Natural killer cell (primary cell): ENCODE results near the gene PAK5. TPM values are rescaled to one million over a fixed set of nuclear protein-coding genes. Genes with fewer than 3 reads are reported as not detected.

Experiments used
- ATAC-seq, 3 donors: fragments of 150-1000 bp in 2 of 3; fragments of 200-7000 bp in 1 of 3; cut with Tn5 transposase; 1 replicate in 1 of 3; 2 replicates in 2 of 3; pipeline ENCODE4 v1.10.0; 2021; ENCODE audit warnings: mild to moderate bottlenecking in 2 of 3, moderate library complexity in 2 of 3
- DNase-seq, 2 donors: peaks; one replicate each; pipeline versions ENCODE4 v3.0.0 to v3.0.0-alpha.2; 2013 to 2021; ENCODE audit warnings: mixed read lengths in 1 of 2
- H3K27ac ChIP-seq: one replicate; pipeline ENCODE4 v1.5.1; 2013; ENCODE audit warnings: mild to moderate bottlenecking, low read length
- H3K27me3 ChIP-seq: one replicate; pipeline ENCODE4 v1.6.1; 2013; ENCODE audit warnings: low read length; ENCODE audit not compliant: control insufficient read depth, insufficient read depth
- H3K36me3 ChIP-seq: one replicate; pipeline ENCODE4 v1.6.1; 2013; ENCODE audit warnings: low read length; ENCODE audit not compliant: control insufficient read depth, insufficient read depth
- H3K4me1 ChIP-seq: one replicate; pipeline ENCODE4 v1.6.1; 2013; ENCODE audit warnings: low read length; ENCODE audit not compliant: control insufficient read depth, insufficient read depth
- H3K4me3 ChIP-seq: one replicate; pipeline ENCODE4 v1.5.1; 2013; ENCODE audit warnings: low read length
- H3K9me3 ChIP-seq: one replicate; pipeline ENCODE4 v1.6.1; 2013; ENCODE audit warnings: low read length; ENCODE audit not compliant: control insufficient read depth, insufficient read depth
- H3K27ac Mint-ChIP-seq, 2 donors: one replicate each; pipeline ENCODE4 v1.8.0; 2022; ENCODE audit warnings: mild to moderate bottlenecking in 2 of 2, mixed read lengths in 2 of 2, moderate library complexity in 1 of 2
- H3K27me3 Mint-ChIP-seq, 2 donors: one replicate each; pipeline ENCODE4 v1.8.0; 2022; ENCODE audit warnings: low read depth in 2 of 2, mixed read lengths in 2 of 2
- H3K36me3 Mint-ChIP-seq: one replicate; pipeline ENCODE4 v1.8.0; 2022; ENCODE audit warnings: mixed read lengths
- H3K4me1 Mint-ChIP-seq, 2 donors: one replicate each; pipeline ENCODE4 v1.8.0; 2022; ENCODE audit warnings: mixed read lengths in 2 of 2
- H3K4me3 Mint-ChIP-seq: one replicate; pipeline ENCODE4 v1.8.0; 2022; ENCODE audit warnings: mild to moderate bottlenecking, moderate library complexity, mixed read lengths
- H3K9me3 Mint-ChIP-seq, 2 donors: one replicate each; pipeline ENCODE4 v1.8.0; 2022; ENCODE audit warnings: mixed read lengths in 2 of 2
- WGBS: methylation state at CpG from one replicate; pipeline ENCODE4 v1.1.7; 2013; ENCODE audit warnings: missing lambda C conversion rate; ENCODE audit not compliant: insufficient coverage; 5-methylcytosine and 5-hydroxymethylcytosine counted together
- intact Hi-C: fragments of 100-400 bp; cut with micrococcal nuclease; formaldehyde crosslinking; loops from one replicate; pipeline ENCODE4 v1.14.2; 2022
- total RNA-seq, 4 donors: library from RNA; stranded (reverse); fragments of 120-200 nt in 1 of 4; gene quantifications; one replicate each; pipeline versions ENCODE4 v1.2.3 to v1.2.4, GENCODE V29; 2013 to 2022
- TF ChIP-seq, protein P1 (sequence below): fragments of 200-600 bp; IDR thresholded peaks from one replicate; pipeline ENCODE4 v1.8.0; 2022; ENCODE audit warnings: antibody characterized with exemption

PAK5 gene
- total RNA-seq, 3 donors from 2014 or later (not counting 1 experiment from before 2014, with no cell fraction given) = not detected

DNA sequence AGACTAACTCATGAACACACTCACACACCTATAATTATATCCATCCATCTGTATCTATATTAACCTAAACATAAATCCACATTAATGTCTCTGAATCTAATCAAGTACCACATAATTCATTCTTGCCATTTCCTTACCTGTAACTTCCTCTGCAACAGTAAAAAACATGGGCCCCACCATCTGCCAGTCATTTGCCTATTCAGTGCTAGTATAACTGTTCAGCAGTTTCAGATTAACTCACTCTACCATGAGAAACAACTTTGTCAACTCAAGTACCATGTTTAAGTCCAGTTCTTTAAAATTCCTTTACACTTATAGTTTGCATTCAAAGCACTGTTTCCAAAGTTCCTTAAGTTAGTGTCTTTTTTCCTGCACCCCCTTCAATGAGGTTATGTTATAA lies 255.7 kb downstream of the PAK5 start:
- H3K27me3 ChIP-seq = no peaks in the 10 kb centered on the region
- H3K27ac ChIP-seq = no peak overlapping the region
- TF ChIP-seq, protein P1, sequence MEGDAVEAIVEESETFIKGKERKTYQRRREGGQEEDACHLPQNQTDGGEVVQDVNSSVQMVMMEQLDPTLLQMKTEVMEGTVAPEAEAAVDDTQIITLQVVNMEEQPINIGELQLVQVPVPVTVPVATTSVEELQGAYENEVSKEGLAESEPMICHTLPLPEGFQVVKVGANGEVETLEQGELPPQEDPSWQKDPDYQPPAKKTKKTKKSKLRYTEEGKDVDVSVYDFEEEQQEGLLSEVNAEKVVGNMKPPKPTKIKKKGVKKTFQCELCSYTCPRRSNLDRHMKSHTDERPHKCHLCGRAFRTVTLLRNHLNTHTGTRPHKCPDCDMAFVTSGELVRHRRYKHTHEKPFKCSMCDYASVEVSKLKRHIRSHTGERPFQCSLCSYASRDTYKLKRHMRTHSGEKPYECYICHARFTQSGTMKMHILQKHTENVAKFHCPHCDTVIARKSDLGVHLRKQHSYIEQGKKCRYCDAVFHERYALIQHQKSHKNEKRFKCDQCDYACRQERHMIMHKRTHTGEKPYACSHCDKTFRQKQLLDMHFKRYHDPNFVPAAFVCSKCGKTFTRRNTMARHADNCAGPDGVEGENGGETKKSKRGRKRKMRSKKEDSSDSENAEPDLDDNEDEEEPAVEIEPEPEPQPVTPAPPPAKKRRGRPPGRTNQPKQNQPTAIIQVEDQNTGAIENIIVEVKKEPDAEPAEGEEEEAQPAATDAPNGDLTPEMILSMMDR = no peak
- no peaks in the 10 kb centered on the region for H3K36me3 ChIP-seq
- Mint-ChIP-seq H3K27me3 (peaks cover 4 to 10% of the 10 kb centered on the region in 2 donors), H3K36me3 (no peaks in the 10 kb centered on the region), H3K27ac (no peak overlapping the region), H3K4me3 (no peak overlapping the region), H3K4me1 (no peaks in the 10 kb centered on the region), H3K9me3 (no peaks in the 10 kb centered on the region)
- intact Hi-C loops = no loop called here
- no peaks in the 10 kb centered on the region for H3K9me3 ChIP-seq
- no peaks in the 10 kb centered on the region for H3K4me1 ChIP-seq
- DNase-seq (no peak), ATAC-seq (no peak)
- H3K4me3 ChIP-seq = no peak overlapping the region

- intact Hi-C loops = no loop called here
- Mint-ChIP-seq H3K4me1 (no peaks in the 10 kb centered on the region), H3K27me3 (peaks cover 6 to 10% of the 10 kb centered on the region in 2 donors), H3K36me3 (no peaks in the 10 kb centered on the region), H3K9me3 (no peaks in the 10 kb centered on the region), H3K27ac (no peak overlapping the region), H3K4me3 (no peak overlapping the region)
- Histone ChIP-seq H3K27me3 (no peaks in the 10 kb centered on the region), H3K36me3 (no peaks in the 10 kb centered on the region), H3K9me3 (no peaks in the 10 kb centered on the region), H3K4me3 (no peak overlapping the region), H3K4me1 (no peaks in the 10 kb centered on the region), H3K27ac (no peak overlapping the region)
- ATAC-seq (no peak), DNase-seq (no peak)
- TF ChIP-seq, protein P1 = no peak
- 82% methylated on average over 2 of the region's 5 CpGs for WGBS
Observed at GRCh38 chr20:9582137-9582536, 256.7 kb downstream of the PAK5 start.

- DNase-seq (no peak), ATAC-seq (no peak)
- no peaks in the 10 kb centered on the region for H3K27me3 ChIP-seq
- Mint-ChIP-seq H3K4me1 (no peaks in the 10 kb centered on the region), H3K9me3 (no peaks in the 10 kb centered on the region), H3K27me3 (peaks cover 6 to 10% of the 10 kb centered on the region in 2 donors), H3K27ac (no peak overlapping the region), H3K36me3 (no peaks in the 10 kb centered on the region), H3K4me3 (no peak overlapping the region)
- TF ChIP-seq, protein P1 = no peak
- no peak overlapping the region for H3K27ac ChIP-seq
- 68% methylated on average over 4 of the region's 4 CpGs for WGBS
- no peaks in the 10 kb centered on the region for H3K9me3 ChIP-seq
- no peaks in the 10 kb centered on the region for H3K4me1 ChIP-seq
- no peak overlapping the region for H3K4me3 ChIP-seq
- no peaks in the 10 kb centered on the region for H3K36me3 ChIP-seq
- intact Hi-C loops = no loop called here
Observed at GRCh38 chr20:9581509-9581908, 257.4 kb downstream of the PAK5 start.

- no peak overlapping the region for H3K4me3 ChIP-seq
Observed at GRCh38 chr20:9578594-9578993, 260.3 kb downstream of the PAK5 start.

More at GRCh38 chr20:9578594-9578993, 260.3 kb downstream of the PAK5 start:
- no peak overlapping the region for H3K27ac Mint-ChIP-seq
- H3K27me3 Mint-ChIP-seq = peaks cover 5 to 11% of the 10 kb centered on the region in 2 donors
- no peak overlapping the region for H3K27ac ChIP-seq
- H3K4me1 Mint-ChIP-seq = no peaks in the 10 kb centered on the region
- TF ChIP-seq, protein P1 = no peak
- no peaks in the 10 kb centered on the region for H3K36me3 ChIP-seq
- no peaks in the 10 kb centered on the region for H3K9me3 Mint-ChIP-seq
- WGBS = no CpG with 5 or more reads among the region's 2 CpGs
- intact Hi-C loops = no loop called here
- H3K4me3 Mint-ChIP-seq = no peak overlapping the region
- H3K9me3 ChIP-seq = no peaks in the 10 kb centered on the region
- H3K36me3 Mint-ChIP-seq = no peaks in the 10 kb centered on the region
- ATAC-seq = no peak
- DNase-seq = no peak
- no peaks in the 10 kb centered on the region for H3K4me1 ChIP-seq
- no peaks in the 10 kb centered on the region for H3K27me3 ChIP-seq
